Ovary (tissue), 9 donors: ENCODE measurements around the gene VAPA. TPM values are rescaled to one million over a fixed set of nuclear protein-coding genes. Genes with fewer than 3 reads are reported as not detected.

Experiments
- DNase-seq, 5 donors: peaks; one replicate each; pipeline ENCODE4 v3.0.0-alpha.2; 2019 to 2020
- H3K27ac ChIP-seq, 2 donors: fragments of 200-600 bp; one replicate each; pipeline versions ENCODE4 v1.5.1 to v1.8.0; 2019 to 2022
- H3K27me3 ChIP-seq: fragments of 200-600 bp; one replicate; pipeline ENCODE4 v1.8.0; 2022
- H3K36me3 ChIP-seq: fragments of 200-600 bp; sonication (generic); one replicate; pipeline ENCODE4 v1.5.1; 2019
- H3K4me1 ChIP-seq: one replicate; pipeline ENCODE4 v1.8.1; 2013; ENCODE audit warnings: mild to moderate bottlenecking, moderate library complexity; ENCODE audit not compliant: insufficient read depth
- H3K4me3 ChIP-seq: fragments of 200-600 bp; sonication (generic); one replicate; pipeline ENCODE4 v1.5.1; 2017
- H3K9me3 ChIP-seq, 2 donors: fragments of 200-600 bp in 1 of 2; sonication (generic) in 1 of 2; one replicate each; pipeline versions ENCODE4 v1.5.1 to v1.8.1; 2013 to 2019; ENCODE audit warnings: mild to moderate bottlenecking in 1 of 2, moderate library complexity in 1 of 2
- CTCF ChIP-seq, 3 donors: fragments of 450-650 bp in 2 of 3; fragments of 200-600 bp in 1 of 3; IDR thresholded peaks; one replicate each; pipeline versions ENCODE4 v1.5.1 to v1.8.0; 2016 to 2022; ENCODE audit warnings: antibody characterized with exemption in 3 of 3, mild to moderate bottlenecking in 1 of 3
- EP300 ChIP-seq: sonication (generic); formaldehyde crosslinking; IDR thresholded peaks from one replicate; pipeline ENCODE4 v1.6.1; 2017; ENCODE audit warnings: antibody characterized with exemption
- POLR2A ChIP-seq: fragments of 450-650 bp; IDR thresholded peaks from one replicate; pipeline ENCODE4 v1.6.1; 2017; ENCODE audit warnings: antibody characterized with exemption, mild to moderate bottlenecking, moderate library complexity
- WGBS, 3 donors: extraction: QIAGEN DNeasy Blood & Tissue Kit in 1 of 3; methylation state at CpG; one replicate each; pipeline versions ENCODE4 v1.1.5 to v1.1.7; 2013 to 2017; 5-methylcytosine and 5-hydroxymethylcytosine counted together
- intact Hi-C, 4 donors: fragments of 100-400 bp; cut with DNase I; formaldehyde crosslinking; loops; one replicate each; pipeline versions ENCODE4 v1.11.0 to v1.15.1; 2022 to 2023
- polyA plus RNA-seq, 2 donors: library from polyadenylated mRNA; stranded (reverse); fragments of 200-250 nt in 1 of 2; fragments of 350-450 nt in 1 of 2; fragmentation: Illumina TruSeq in 1 of 2; extraction: RNeasy Lipid Tissue Mini Kit (QIAGEN cat#74804) in 1 of 2; gene quantifications; one replicate each; pipeline ENCODE4 v1.2.3, GENCODE V29; 2013 to 2014
- total RNA-seq, 7 donors: library from RNA; depleted of rRNA in 2 of 7; stranded (reverse); fragments of >200 nt in 2 of 7; fragmentation: NEBNext Ultra II Directional in 3 of 7; extraction: Animal tissue kit (Norgen Biotek cat#: 25700) in 3 of 7; gene quantifications; one replicate each; pipeline versions ENCODE4 v1.1.0 to v1.2.4, GENCODE V29; 2016 to 2023
- donor health status: DM: no; HTN: no; CAD: no; lungs with moderate emphysema.
- donor health status: DM: no; HTN: no; CAD: no.
- donor health status: Bipolar disorder and iron deficiency.
- donor health status: DM: yes; HTN: yes; CAD: no.
- donor health status: DM: no; HTN: no; CAD: no.
- donor health status: DM: yes; HTN: yes; CAD: no.

VAPA gene
- total and polyA plus RNA-seq, 9 donors = 164 to 369 (median 254) TPM

GRCh38 chr18:9927392-9928063 lies 13.7 kb downstream of the VAPA start:
- H3K27ac ChIP-seq = no peak overlapping the region
- intact Hi-C loops = loop anchor here in 1 of 4 donors (10.0 kb wide), 1 partner anchor 223 kb away; the partner anchor contains the start of gene RAB31

GRCh38 chr18:9928646-9929259 lies 14.9 kb downstream of the VAPA start:
- no peak for TF ChIP-seq CTCF (IDR thresholded peaks at IDR 0.05)
- no peak for TF ChIP-seq EP300
- no peak for TF ChIP-seq POLR2A
- intact Hi-C loops = loop anchor here in 1 of 4 donors (10.0 kb wide), 1 partner anchor 224 kb away; the partner anchor contains the start of gene RAB31
- H3K27ac ChIP-seq = no peak overlapping the region
- no peak for DNase-seq
- no peaks in the 10 kb centered on the region for H3K9me3 ChIP-seq
- H3K27me3 ChIP-seq = no peaks in the 10 kb centered on the region
- 87 to 89% (median 88%) methylated on average over 5 of the region's 5 CpGs for WGBS, 3 donors
- peaks cover 5% of the 10 kb centered on the region for H3K4me1 ChIP-seq
- H3K4me3 ChIP-seq = no peak overlapping the region
- H3K36me3 ChIP-seq = no peaks in the 10 kb centered on the region

More at GRCh38 chr18:9927392-9928063, 13.7 kb downstream of the VAPA start:
- TF ChIP-seq CTCF (IDR thresholded peaks at IDR 0.05) (no peak), EP300 (no peak), POLR2A (no peak)
- WGBS, 3 donors = 74 to 85% (median 81%) methylated on average over 2 of the region's 2 CpGs
- no peak for DNase-seq
- Histone ChIP-seq H3K9me3 (no peaks in the 10 kb centered on the region), H3K36me3 (no peaks in the 10 kb centered on the region), H3K4me3 (no peak overlapping the region), H3K27me3 (no peaks in the 10 kb centered on the region), H3K4me1 (peaks cover 5% of the 10 kb centered on the region)

- WGBS, 3 donors = 84% methylated on average over 3 of the region's 3 CpGs
- peaks cover 5% of the 10 kb centered on the region for H3K4me1 ChIP-seq
Observed at GRCh38 chr18:9930299-9930884, 16.6 kb downstream of the VAPA start.

More at GRCh38 chr18:9930299-9930884, 16.6 kb downstream of the VAPA start:
- TF ChIP-seq EP300 (no peak), POLR2A (no peak), CTCF (IDR thresholded peaks at IDR 0.05) (no peak)
- no peaks in the 10 kb centered on the region for H3K27me3 ChIP-seq
- no peaks in the 10 kb centered on the region for H3K36me3 ChIP-seq
- no peaks in the 10 kb centered on the region for H3K9me3 ChIP-seq
- no peak overlapping the region for H3K27ac ChIP-seq
- intact Hi-C loops = no loop called here
- no peak for DNase-seq
- no peak overlapping the region for H3K4me3 ChIP-seq
